Hepatocyte (in vitro differentiated cells): Measurements from ENCODE around the gene EBP. TPM values are rescaled to one million over a fixed set of nuclear protein-coding genes. Genes with fewer than 3 reads are reported as not detected.

ENCODE experiments used
- DNase-seq: peaks from one replicate; pipeline ENCODE4 v3.0.0-alpha.2; 2016; ENCODE audit warnings: low spot score
- H2AFZ ChIP-seq: fragments of 200-600 bp; sonication (generic); 2 replicates; pipeline ENCODE4 v1.6.0; 2016; ENCODE audit warnings: antibody characterized with exemption, mild to moderate bottlenecking
- H3K27ac ChIP-seq: fragments of 200-600 bp; sonication (generic); 2 replicates; pipeline ENCODE4 v1.5.1; 2016; ENCODE audit warnings: mild to moderate bottlenecking
- H3K27me3 ChIP-seq: fragments of 200-600 bp; sonication (generic); 2 replicates; pipeline ENCODE4 v1.6.1; 2016
- H3K36me3 ChIP-seq: fragments of 200-600 bp; sonication (generic); replicated peaks from 2 replicates; pipeline ENCODE4 v1.5.1; 2016; ENCODE audit warnings: low read depth; ENCODE audit not compliant: insufficient read depth
- H3K4me1 ChIP-seq: fragments of 200-600 bp; sonication (generic); 2 replicates; pipeline ENCODE4 v1.5.1; 2016; ENCODE audit warnings: mild to moderate bottlenecking, moderate library complexity; ENCODE audit not compliant: insufficient read depth
- H3K4me2 ChIP-seq: fragments of 200-600 bp; sonication (generic); 2 replicates; pipeline ENCODE4 v1.6.0; 2016
- H3K4me3 ChIP-seq: fragments of 200-600 bp; sonication (generic); 2 replicates; pipeline ENCODE4 v1.5.1; 2016; ENCODE audit warnings: mild to moderate bottlenecking
- H3K79me2 ChIP-seq: fragments of 200-600 bp; sonication (generic); 2 replicates; pipeline ENCODE4 v1.6.0; 2017; ENCODE audit warnings: mild to moderate bottlenecking
- H3K9me2 ChIP-seq: fragments of 200-600 bp; sonication (generic); replicated peaks from 2 replicates; pipeline ENCODE4 v1.6.0; 2017; ENCODE audit warnings: mild to moderate bottlenecking; ENCODE audit not compliant: insufficient read depth
- H3K9me3 ChIP-seq: fragments of 200-600 bp; sonication (generic); 2 replicates; pipeline ENCODE4 v1.5.1; 2016; ENCODE audit warnings: low read depth, mild to moderate bottlenecking
- H4K20me1 ChIP-seq: fragments of 200-600 bp; sonication (generic); 2 replicates; pipeline ENCODE4 v1.6.0; 2016; ENCODE audit warnings: mild to moderate bottlenecking; ENCODE audit not compliant: insufficient read depth, poor library complexity, severe bottlenecking
- CTCF ChIP-seq: fragments of 200-600 bp; sonication (generic); IDR thresholded peaks from 2 replicates; pipeline ENCODE4 v1.5.1; 2016; ENCODE audit warnings: antibody characterized with exemption, mild to moderate bottlenecking; ENCODE audit not compliant: poor library complexity
- EZH2 ChIP-seq: fragments of 200-600 bp; sonication (generic); IDR thresholded peaks from 2 replicates; pipeline ENCODE4 v1.6.1; 2016; ENCODE audit warnings: antibody characterized with exemption, mild to moderate bottlenecking, borderline replicate concordance
- EZH2phosphoT487 ChIP-seq: fragments of 200-600 bp; sonication (generic); IDR thresholded peaks from one replicate; pipeline ENCODE4 v1.6.1; 2018; ENCODE audit warnings: antibody characterized with exemption, mild to moderate bottlenecking, low read depth, moderate library complexity; ENCODE audit not compliant: unreplicated experiment, severe bottlenecking
- WGBS: methylation state at CpG from one replicate; pipeline ENCODE4 v1.1.6; 2016; ENCODE audit warnings: low lambda C conversion rate; ENCODE audit errors: missing lambda C conversion rate; 5-methylcytosine and 5-hydroxymethylcytosine counted together
- polyA plus RNA-seq: library from polyadenylated mRNA; unstranded; fragments of >200 nt; fragmentation: Nextera tagmentation; extraction: Ambion mirVana; gene quantifications from 2 replicates; pipeline ENCODE4 v1.2.1, GENCODE V29; 2016
- total RNA-seq: library from RNA; depleted of rRNA; stranded (reverse); fragments of >200 nt; gene quantifications from 2 replicates; pipeline ENCODE4 v1.2.3, GENCODE V29; 2014

The EBP gene
- total RNA-seq: 225 and 235 TPM in 2 replicates
- polyA plus RNA-seq: 286 and 390 TPM in 2 replicates

GRCh38 chrX:48521353-48522243, at the start of gene EBP:
Gene EBP, plus strand, starts transcription at chrX:48521808. Its CDS starts 1,964 bp downstream, at chrX:48523772.
- Histone ChIP-seq H3K36me3 (no peaks in the 10 kb centered on the region), H3K79me2 (peaks cover 19% of the 10 kb centered on the region), H4K20me1 (no peaks in the 10 kb centered on the region), H3K9me2 (no peaks in the 10 kb centered on the region), H3K9me3 (no peaks in the 10 kb centered on the region), H3K4me2 (peak within 1 kb of the TSS; percentile 85), H3K27me3 (no peaks in the 10 kb centered on the region), H3K27ac (peak within 1 kb of the TSS; percentile 94), H3K4me3 (peak within 1 kb of the TSS; percentile 77), H2AFZ (peak within 1 kb of the TSS; percentile 55), H3K4me1 (no peaks in the 10 kb centered on the region)
- DNase-seq: peak; percentile 93
- no peak for TF ChIP-seq EZH2phosphoT487
- no peak for TF ChIP-seq EZH2
- no peak for TF ChIP-seq CTCF
- 42% methylated on average over 47 of the region's 66 CpGs for WGBS

GRCh38 chrX:48472225-48472624, 49.4 kb upstream of the EBP start:
- no peaks in the 10 kb centered on the region for H3K36me3 ChIP-seq
- no peaks in the 10 kb centered on the region for H3K9me3 ChIP-seq
- H3K27me3 ChIP-seq: no peaks in the 10 kb centered on the region
- no peaks in the 10 kb centered on the region for H3K4me1 ChIP-seq
- peaks cover 11% of the 10 kb centered on the region for H3K79me2 ChIP-seq
- WGBS: 80% methylated on average over 9 of the region's 9 CpGs
- no peak for DNase-seq
- H3K27ac ChIP-seq: no peak overlapping the region
- H3K9me2 ChIP-seq: no peaks in the 10 kb centered on the region
- H3K4me2 ChIP-seq: no peak overlapping the region
- H3K4me3 ChIP-seq: no peak overlapping the region
- no peak overlapping the region for H2AFZ ChIP-seq
- TF ChIP-seq CTCF: no peak
- no peak for TF ChIP-seq EZH2
- no peak for TF ChIP-seq EZH2phosphoT487
- H4K20me1 ChIP-seq: no peaks in the 10 kb centered on the region

DNA sequence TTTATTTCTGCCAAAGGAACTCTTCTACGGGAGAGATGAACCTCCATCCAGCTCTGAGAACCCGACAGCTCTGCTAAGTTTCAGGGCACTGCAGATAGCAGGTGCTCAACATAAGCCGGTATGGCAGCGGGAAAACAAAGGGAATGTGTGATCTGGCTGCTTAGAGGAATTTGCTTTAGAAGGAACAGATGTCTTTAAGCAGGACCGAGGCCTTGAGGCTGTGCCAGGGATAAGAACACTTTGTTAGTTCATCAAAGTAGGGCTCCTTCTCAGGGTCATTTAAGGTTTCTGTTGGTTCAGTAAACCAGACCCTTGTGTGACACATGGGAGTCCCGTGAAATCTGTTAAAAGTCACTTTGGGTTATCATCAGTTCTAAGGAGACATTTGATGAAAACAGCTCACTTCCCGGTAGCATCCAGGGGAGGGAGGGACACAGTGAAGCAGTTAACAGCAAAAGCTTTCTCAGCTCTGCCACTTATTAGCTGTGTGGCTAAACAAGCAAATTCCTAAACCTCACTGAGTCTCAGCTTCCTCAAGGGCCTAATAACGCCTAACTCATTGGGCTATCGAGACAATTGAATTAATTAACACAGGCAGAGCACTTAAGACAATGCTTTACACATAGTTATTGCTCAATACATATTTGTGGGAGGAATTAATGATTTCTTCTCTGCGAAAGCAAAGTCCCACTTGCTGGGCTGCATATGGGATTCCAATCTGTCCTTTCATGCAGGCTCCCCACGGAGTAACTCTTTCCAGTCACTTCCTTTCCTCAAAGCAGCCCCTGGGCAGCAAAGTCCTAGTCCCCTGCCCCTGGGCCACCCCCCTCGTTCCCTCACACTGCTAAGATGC, 48.5 kb upstream of the EBP start:
- peaks cover 13% of the 10 kb centered on the region for H3K79me2 ChIP-seq
- TF ChIP-seq EZH2phosphoT487 (no peak), CTCF (no peak), EZH2 (no peak)
- H3K9me3 ChIP-seq: no peaks in the 10 kb centered on the region
- DNase-seq: no peak
- no peaks in the 10 kb centered on the region for H3K4me1 ChIP-seq
- H3K4me3 ChIP-seq: no peak overlapping the region
- 49% methylated on average over 12 of the region's 12 CpGs for WGBS
- H3K9me2 ChIP-seq: no peaks in the 10 kb centered on the region
- H4K20me1 ChIP-seq: no peaks in the 10 kb centered on the region
- H3K36me3 ChIP-seq: no peaks in the 10 kb centered on the region
- no peak overlapping the region for H3K27ac ChIP-seq
- no peak overlapping the region for H3K4me2 ChIP-seq
- H2AFZ ChIP-seq: no peak overlapping the region
- H3K27me3 ChIP-seq: no peaks in the 10 kb centered on the region
